HepG2 (cell line): ENCODE results near the gene RIMBP2. TPM values are rescaled to one million over a fixed set of nuclear protein-coding genes. Genes with fewer than 3 reads are reported as not detected.

Experiments used
- ATAC-seq: fragments of 200-7000 bp; cut with Tn5 transposase; 3 replicates; pipeline ENCODE4 v1.9.1; 2020; ENCODE audit warnings: mild to moderate bottlenecking, moderate library complexity
- BruUV-seq: library from RNA; stranded (reverse); fragments of 400-500 nt; replicated peaks from 2 replicates; lab custom pipeline; 2021; lab: Mats Ljungman, UMichigan
- CTCF ChIA-PET: fragments of 300-600 bp; formaldehyde crosslinking; extraction: SDS; loops from one replicate; lab custom pipeline; 2021; ENCODE audit warnings: low total read pairs, inconsistent platforms, low intra/inter-chr PET ratio; lab: Yijun Ruan, JAX
- POLR2A ChIA-PET: fragments of 350-600 bp; sonication (Branson Sonifier 250); formaldehyde crosslinking; loops from one replicate; lab custom pipeline; 2020; ENCODE audit warnings: antibody characterized with exemption, inconsistent platforms; lab: Yijun Ruan, JAX
- DNase-seq: peaks from one replicate; pipeline ENCODE4 v3.0.0-alpha.2; 2015; ENCODE audit warnings: low spot score
- FAIRE-seq: peaks from 3 replicates; lab custom pipeline; 2011; peaks lifted over from hg19 to GRCh38; lab: Jason Lieb, UNC
- H2AFZ ChIP-seq: one replicate; pipeline ENCODE4 v1.6.1; 2011; ENCODE audit warnings: low read length, inconsistent platforms
- H3K27ac ChIP-seq: fragments of 300-600 bp; 3 replicates; pipeline ENCODE4 v1.8.0; 2011; ENCODE audit warnings: mixed run types, mild to moderate bottlenecking, mixed read lengths, low read length, inconsistent platforms; ENCODE audit not compliant: insufficient read depth; ENCODE audit errors: extremely low read length
- H3K27me3 ChIP-seq, 2 experiments: fragments of 200-600 bp in 1 of 2; 2 replicates in 1 of 2; 3 replicates in 1 of 2; pipeline versions ENCODE4 v1.6.0 to v1.8.0; 2011; ENCODE audit warnings: low read length in 2 of 2, mild to moderate bottlenecking in 2 of 2, moderate library complexity in 2 of 2, inconsistent platforms in 1 of 2; ENCODE audit not compliant: insufficient read depth in 2 of 2, control insufficient read depth in 1 of 2
- H3K36me3 ChIP-seq, 2 experiments: fragments of 200-600 bp in 1 of 2; replicated peaks in 1 of 2; 2 replicates in 1 of 2; 3 replicates in 1 of 2; pipeline versions ENCODE4 v1.5.1 to v1.8.0; 2011; ENCODE audit warnings: low read length in 2 of 2, inconsistent platforms in 1 of 2; ENCODE audit not compliant: insufficient read depth in 2 of 2, control insufficient read depth in 1 of 2
- H3K4me1 ChIP-seq: 2 replicates; pipeline ENCODE4 v1.5.1; 2012; ENCODE audit warnings: low read length, inconsistent platforms; ENCODE audit not compliant: insufficient read depth
- H3K4me2 ChIP-seq: 2 replicates; pipeline ENCODE4 v1.6.0; 2011; ENCODE audit warnings: low read depth, low read length, inconsistent platforms
- H3K4me3 ChIP-seq, 3 experiments: fragments of 200-600 bp in 1 of 3; sonication (generic), shearing (Covaris generic) in 1 of 3; replicated peaks in 1 of 3; 2 replicates each; pipeline ENCODE4 v1.5.1; 2011 to 2016; ENCODE audit warnings: low read length in 3 of 3, inconsistent platforms in 2 of 3, low read depth in 2 of 3, mild to moderate bottlenecking in 2 of 3, control low read depth in 1 of 3, mixed read lengths in 1 of 3; ENCODE audit not compliant: insufficient read depth in 1 of 3
- H3K79me2 ChIP-seq: one replicate; pipeline ENCODE4 v1.6.1; 2011; ENCODE audit warnings: low read length, inconsistent platforms; ENCODE audit not compliant: insufficient read depth
- H3K9ac ChIP-seq: 2 replicates; pipeline ENCODE4 v1.6.0; 2011; ENCODE audit warnings: mild to moderate bottlenecking, low read depth, low read length, inconsistent platforms; ENCODE audit not compliant: insufficient read depth
- H3K9me3 ChIP-seq: 2 replicates; pipeline ENCODE4 v1.5.1; 2012; ENCODE audit warnings: mild to moderate bottlenecking, low read length
- H4K20me1 ChIP-seq: 2 replicates; pipeline ENCODE4 v1.6.0; 2011; ENCODE audit warnings: inconsistent platforms, mild to moderate bottlenecking, low read length, moderate library complexity; ENCODE audit not compliant: insufficient read depth
- CENPT ChIP-seq: sonication (generic); formaldehyde crosslinking; IDR thresholded peaks from 2 replicates; pipeline ENCODE4 v1.8.0; 2022; ENCODE audit warnings: low read depth, mild to moderate bottlenecking, moderate library complexity, missing genetic modification reagents
- MAF1 ChIP-seq: sonication (generic); formaldehyde crosslinking; IDR thresholded peaks from 2 replicates; pipeline ENCODE4 v1.5.0; 2020; ENCODE audit warnings: missing genetic modification reagents, borderline replicate concordance
- TBL1XR1 ChIP-seq: fragments of 150-350 bp; IDR thresholded peaks from 2 replicates; pipeline ENCODE4 v1.6.1; 2014; ENCODE audit warnings: borderline replicate concordance, low read length; ENCODE audit not compliant: partially characterized antibody
- ZNF136 ChIP-seq: sonication (generic); formaldehyde crosslinking; IDR thresholded peaks from 2 replicates; pipeline ENCODE4 v1.8.1; 2022; ENCODE audit warnings: low read depth, mild to moderate bottlenecking, moderate library complexity, missing genetic modification reagents
- ZNF891 ChIP-seq: sonication (generic); formaldehyde crosslinking; IDR thresholded peaks from 2 replicates; pipeline ENCODE4 v1.5.0; 2020; ENCODE audit warnings: mild to moderate bottlenecking, missing genetic modification reagents
- WGBS: methylation state at CpG from one replicate; pipeline ENCODE4 v1.1.6; 2017; ENCODE audit warnings: low lambda C conversion rate; 5-methylcytosine and 5-hydroxymethylcytosine counted together
- in situ Hi-C: cut with HindIII; loops from 2 replicates; pipeline ENCODE4 v1.10.0; 2017; ENCODE audit warnings: low pct_unique_long_range_greater_than_20kb; ENCODE audit not compliant: extremely low pct_ligation_motif_present
- intact Hi-C: fragments of 100-400 bp; cut with micrococcal nuclease; formaldehyde crosslinking; loops from one replicate; pipeline ENCODE4 v1.10.0; 2022; ENCODE audit not compliant: unreplicated experiment
- polyA plus RNA-seq, 8 experiments: library from polyadenylated mRNA; depleted of rRNA in 3 of 8; stranded (reverse) in 7 of 8; unstranded in 1 of 8; fragments of >200 nt; fragmentation: Illumina TruSeq in 4 of 8; extraction: Trizol in 4 of 8; gene quantifications; 2 replicates each; pipeline versions ENCODE4 v1.2.1 to v1.2.3, GENCODE V29; 2011 to 2016; ENCODE audit warnings: low read depth in 4 of 8, missing spikeins in 1 of 8, mixed read lengths in 1 of 8; ENCODE audit not compliant: insufficient read depth in 1 of 8
- total RNA-seq, 5 experiments: library from RNA; depleted of rRNA; stranded (reverse); fragments of >200 nt; fragmentation: Illumina TruSeq; extraction: Trizol; gene quantifications; 2 replicates each; pipeline ENCODE4 v1.2.3, GENCODE V29; 2016; ENCODE audit warnings: low read depth in 1 of 5
- TF ChIP-seq, protein P1 (sequence below): sonication (generic); formaldehyde crosslinking; IDR thresholded peaks from 2 replicates; pipeline ENCODE4 v1.5.1; 2020; ENCODE audit warnings: missing genetic modification reagents, mild to moderate bottlenecking, borderline replicate concordance
- TF ChIP-seq, protein P2 (sequence below): sonication (generic); formaldehyde crosslinking; IDR thresholded peaks from 2 replicates; pipeline ENCODE4 v1.5.0; 2020; ENCODE audit warnings: missing genetic modification reagents

Gene RIMBP2
- total and polyA plus RNA-seq, 2 of the 13 experiments (the other 11 are each of a cell fraction or from before 2014, with no cell fraction given): 0.03 TPM; not detected in 1

DNA sequence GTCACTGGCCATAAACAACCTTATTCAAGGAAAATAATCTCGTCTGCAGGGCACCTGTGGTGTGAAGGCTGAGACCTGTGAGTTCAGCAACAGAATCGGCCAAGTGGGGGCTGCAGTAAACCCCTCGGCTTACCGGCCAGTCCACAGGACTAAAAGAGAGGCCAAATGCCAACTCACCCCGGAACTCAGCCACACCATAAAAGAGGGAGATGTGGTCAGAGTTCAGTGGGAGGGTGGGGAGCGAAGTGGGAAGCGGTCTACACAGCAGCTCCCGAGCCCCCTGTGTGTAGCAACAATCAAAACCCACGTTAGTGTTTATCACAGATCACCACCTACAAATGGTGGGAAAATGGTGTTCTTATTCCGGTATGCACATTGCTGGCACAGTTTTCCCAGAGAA is 225.4 kb downstream of the RIMBP2 start (continued):
- TF ChIP-seq, protein P1, sequence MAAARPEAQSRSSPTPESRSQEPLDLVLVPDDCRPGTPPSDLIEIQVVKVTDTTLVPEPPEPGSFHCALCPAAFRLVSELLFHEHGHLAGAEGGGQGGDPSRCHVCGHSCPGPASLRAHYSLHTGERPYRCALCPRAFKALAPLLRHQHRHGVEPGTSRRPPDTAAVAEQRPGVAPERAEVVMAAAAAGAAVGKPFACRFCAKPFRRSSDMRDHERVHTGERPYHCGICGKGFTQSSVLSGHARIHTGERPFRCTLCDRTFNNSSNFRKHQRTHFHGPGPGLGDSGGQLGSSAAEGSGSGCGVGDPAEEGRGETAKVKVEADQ (CRISPR knock-in tag): no peak
- TF ChIP-seq CENPT (CRISPR knock-in tag) (no peak), TBL1XR1 (no peak)

DNA sequence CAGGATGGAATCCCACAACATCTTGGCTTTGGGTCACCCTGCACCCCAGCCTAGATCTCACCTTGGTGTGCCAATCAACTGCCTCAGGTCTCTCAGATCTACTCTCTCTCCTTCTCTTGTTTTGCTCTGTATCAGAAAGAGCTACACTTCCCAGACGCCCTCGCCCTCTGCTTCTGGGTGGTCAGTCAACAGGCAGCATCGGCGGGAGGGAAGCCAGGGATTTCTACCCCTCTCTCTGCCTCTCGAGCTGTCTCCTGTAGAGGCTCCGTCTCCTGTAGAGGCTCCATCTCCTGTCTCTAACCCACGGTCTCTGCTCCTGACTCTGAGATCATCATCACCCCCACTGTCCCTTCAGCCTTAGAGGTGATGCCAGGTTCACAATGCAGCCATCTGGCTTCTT is 226.8 kb downstream of the RIMBP2 start:
- FAIRE-seq: no peak
- in situ Hi-C loops: no loop called here
- H3K9me3 ChIP-seq: no peaks in the 10 kb centered on the region

More for the DNA sequence above, 226.8 kb downstream of the RIMBP2 start:
- ChIA-PET POLR2A (no interaction called here), CTCF (no interaction called here)
- Histone ChIP-seq H3K4me1 (no peaks in the 10 kb centered on the region), H4K20me1 (no peaks in the 10 kb centered on the region), H3K27me3 (peaks cover 2 to 49% of the 10 kb centered on the region in 2 experiments), H3K27ac (no peak overlapping the region), H3K79me2 (no peaks in the 10 kb centered on the region), H3K36me3 (no peaks in the 10 kb centered on the region), H3K4me3 (no peak overlapping the region), H3K4me2 (no peak overlapping the region), H2AFZ (no peak overlapping the region)
- DNase-seq (no peak), ATAC-seq (no peak)
- intact Hi-C loops: no loop called here
- no TSS peak for BruUV-seq
- TF ChIP-seq MAF1 (CRISPR knock-in tag) (no peak), ZNF891 (CRISPR knock-in tag) (no peak), ZNF136 (CRISPR knock-in tag) (no peak)
- TF ChIP-seq, protein P2, sequence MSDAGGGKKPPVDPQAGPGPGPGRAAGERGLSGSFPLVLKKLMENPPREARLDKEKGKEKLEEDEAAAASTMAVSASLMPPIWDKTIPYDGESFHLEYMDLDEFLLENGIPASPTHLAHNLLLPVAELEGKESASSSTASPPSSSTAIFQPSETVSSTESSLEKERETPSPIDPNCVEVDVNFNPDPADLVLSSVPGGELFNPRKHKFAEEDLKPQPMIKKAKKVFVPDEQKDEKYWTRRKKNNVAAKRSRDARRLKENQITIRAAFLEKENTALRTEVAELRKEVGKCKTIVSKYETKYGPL (CRISPR knock-in tag): no peak
- TF ChIP-seq, all 625 proteins: peak for 0
- 4% methylated on average over 7 of the region's 7 CpGs for WGBS
- H3K9ac ChIP-seq: no peak overlapping the region
